Measurements from ENCODE around the gene RPS18. TPM values are rescaled to one million over a fixed set of nuclear protein-coding genes. Genes with fewer than 3 reads are reported as not detected.

Gene RPS18
- total and polyA plus RNA-seq, 9 of the 15 experiments (the other 6 are each of a cell fraction or from before 2014, with no cell fraction given) = 5,023 to 17,516 (median 8,131) TPM

DNA sequence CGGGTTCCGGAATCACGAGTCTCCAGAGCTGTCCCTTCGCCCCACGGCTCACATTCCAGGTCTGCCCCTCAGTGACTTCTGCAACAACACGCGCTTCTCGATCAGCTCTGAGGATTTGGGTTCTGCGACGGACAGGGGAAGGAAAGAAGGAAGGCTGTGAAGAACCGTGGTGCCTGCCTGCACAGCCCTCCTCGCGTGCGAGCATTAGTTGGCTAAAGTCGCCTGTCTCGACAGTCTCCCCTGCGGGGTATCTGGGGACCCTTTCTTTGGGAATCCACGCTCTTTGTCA lies 23.3 kb upstream of the RPS18 start (continued):
- TF ChIP-seq CBFA2T2 (conservative IDR thresholded peaks at IDR 0.05) = no peak
- no peak for TF ChIP-seq ZNF140 (CRISPR knock-in tag; IDR thresholded peaks at IDR 0.05)
- TF ChIP-seq JUN (IDR thresholded peaks at IDR 0.05; ENCODE audit: borderline replicate concordance, low read depth, low read length) = no peak
- TF ChIP-seq JUN (CRISPR knock-in tag; IDR thresholded peaks at IDR 0.05; ENCODE audit: borderline replicate concordance) = no peak
- TF ChIP-seq PTRF (tag; IDR thresholded peaks at IDR 0.05) = no peak
- no peak; the same call in 1 of the 2 replicates for TF ChIP-seq FOXJ2 (tag; IDR thresholded peaks at IDR 0.05)
- TF ChIP-seq, protein P1, sequence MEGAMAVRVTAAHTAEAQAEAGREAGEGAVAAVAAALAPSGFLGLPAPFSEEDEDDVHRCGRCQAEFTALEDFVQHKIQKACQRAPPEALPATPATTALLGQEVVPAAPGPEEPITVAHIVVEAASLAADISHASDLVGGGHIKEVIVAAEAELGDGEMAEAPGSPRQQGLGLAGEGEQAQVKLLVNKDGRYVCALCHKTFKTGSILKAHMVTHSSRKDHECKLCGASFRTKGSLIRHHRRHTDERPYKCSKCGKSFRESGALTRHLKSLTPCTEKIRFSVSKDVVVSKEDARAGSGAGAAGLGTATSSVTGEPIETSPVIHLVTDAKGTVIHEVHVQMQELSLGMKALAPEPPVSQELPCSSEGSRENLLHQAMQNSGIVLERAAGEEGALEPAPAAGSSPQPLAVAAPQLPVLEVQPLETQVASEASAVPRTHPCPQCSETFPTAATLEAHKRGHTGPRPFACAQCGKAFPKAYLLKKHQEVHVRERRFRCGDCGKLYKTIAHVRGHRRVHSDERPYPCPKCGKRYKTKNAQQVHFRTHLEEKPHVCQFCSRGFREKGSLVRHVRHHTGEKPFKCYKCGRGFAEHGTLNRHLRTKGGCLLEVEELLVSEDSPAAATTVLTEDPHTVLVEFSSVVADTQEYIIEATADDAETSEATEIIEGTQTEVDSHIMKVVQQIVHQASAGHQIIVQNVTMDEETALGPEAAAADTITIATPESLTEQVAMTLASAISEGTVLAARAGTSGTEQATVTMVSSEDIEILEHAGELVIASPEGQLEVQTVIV (CRISPR knock-in tag; IDR thresholded peaks at IDR 0.05; ENCODE audit: borderline replicate concordance) = no peak
- TF ChIP-seq HEY1 (CRISPR knock-in tag; IDR thresholded peaks at IDR 0.05; ENCODE audit: borderline replicate concordance) = no peak
- TF ChIP-seq ZNF696 (CRISPR knock-in tag; conservative IDR thresholded peaks at IDR 0.05) = no peak
- TF ChIP-seq ELF1 (tag; IDR thresholded peaks at IDR 0.05) = no peak
- TF ChIP-seq, protein P2, sequence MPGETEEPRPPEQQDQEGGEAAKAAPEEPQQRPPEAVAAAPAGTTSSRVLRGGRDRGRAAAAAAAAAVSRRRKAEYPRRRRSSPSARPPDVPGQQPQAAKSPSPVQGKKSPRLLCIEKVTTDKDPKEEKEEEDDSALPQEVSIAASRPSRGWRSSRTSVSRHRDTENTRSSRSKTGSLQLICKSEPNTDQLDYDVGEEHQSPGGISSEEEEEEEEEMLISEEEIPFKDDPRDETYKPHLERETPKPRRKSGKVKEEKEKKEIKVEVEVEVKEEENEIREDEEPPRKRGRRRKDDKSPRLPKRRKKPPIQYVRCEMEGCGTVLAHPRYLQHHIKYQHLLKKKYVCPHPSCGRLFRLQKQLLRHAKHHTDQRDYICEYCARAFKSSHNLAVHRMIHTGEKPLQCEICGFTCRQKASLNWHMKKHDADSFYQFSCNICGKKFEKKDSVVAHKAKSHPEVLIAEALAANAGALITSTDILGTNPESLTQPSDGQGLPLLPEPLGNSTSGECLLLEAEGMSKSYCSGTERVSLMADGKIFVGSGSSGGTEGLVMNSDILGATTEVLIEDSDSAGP (CRISPR knock-in tag; IDR thresholded peaks at IDR 0.05) = no peak
- TF ChIP-seq, protein P3, sequence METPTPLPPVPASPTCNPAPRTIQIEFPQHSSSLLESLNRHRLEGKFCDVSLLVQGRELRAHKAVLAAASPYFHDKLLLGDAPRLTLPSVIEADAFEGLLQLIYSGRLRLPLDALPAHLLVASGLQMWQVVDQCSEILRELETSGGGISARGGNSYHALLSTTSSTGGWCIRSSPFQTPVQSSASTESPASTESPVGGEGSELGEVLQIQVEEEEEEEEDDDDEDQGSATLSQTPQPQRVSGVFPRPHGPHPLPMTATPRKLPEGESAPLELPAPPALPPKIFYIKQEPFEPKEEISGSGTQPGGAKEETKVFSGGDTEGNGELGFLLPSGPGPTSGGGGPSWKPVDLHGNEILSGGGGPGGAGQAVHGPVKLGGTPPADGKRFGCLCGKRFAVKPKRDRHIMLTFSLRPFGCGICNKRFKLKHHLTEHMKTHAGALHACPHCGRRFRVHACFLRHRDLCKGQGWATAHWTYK (CRISPR knock-in tag; IDR thresholded peaks at IDR 0.05) = no peak
- TF ChIP-seq ZNF77 (CRISPR knock-in tag; IDR thresholded peaks at IDR 0.05) = no peak
- TF ChIP-seq FOXK1 (CRISPR knock-in tag; IDR thresholded peaks at IDR 0.05; ENCODE audit: borderline replicate concordance) = peak; percentile 75; the same call in 1 of the 2 replicates
- TF ChIP-seq RFX1 (IDR thresholded peaks at IDR 0.05) = no peak
- TF ChIP-seq CBX5 (IDR thresholded peaks at IDR 0.05; ENCODE audit: borderline replicate concordance, low read depth) = no peak
- no peak for TF ChIP-seq NELFE (IDR thresholded peaks at IDR 0.05; ENCODE audit: insufficient read depth, insufficient read length)
- TF ChIP-seq, protein P4, sequence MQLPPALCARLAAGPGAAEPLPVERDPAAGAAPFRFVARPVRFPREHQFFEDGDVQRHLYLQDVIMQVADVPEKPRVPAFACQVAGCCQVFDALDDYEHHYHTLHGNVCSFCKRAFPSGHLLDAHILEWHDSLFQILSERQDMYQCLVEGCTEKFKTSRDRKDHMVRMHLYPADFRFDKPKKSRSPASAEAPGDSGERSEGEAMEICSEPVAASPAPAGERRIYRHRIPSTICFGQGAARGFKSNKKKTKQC (CRISPR knock-in tag; IDR thresholded peaks at IDR 0.05) = no peak; the same call in 1 of the 2 replicates
- no peak for TF ChIP-seq ZNF408 (CRISPR knock-in tag; IDR thresholded peaks at IDR 0.05; ENCODE audit: low read depth)
- no peak for TF ChIP-seq ZNF764 (CRISPR knock-in tag; IDR thresholded peaks at IDR 0.05; ENCODE audit: low read depth)
- TF ChIP-seq DPF2 (IDR thresholded peaks at IDR 0.05) = 0 out of 2 replicates have a peak, but pooled peaks have one; percentile 40
- no peak for TF ChIP-seq ZNF12 (CRISPR knock-in tag; IDR thresholded peaks at IDR 0.05)
- TF ChIP-seq POLR2A (conservative IDR thresholded peaks at IDR 0.05) = no peak; the same call in 1 of the 2 replicates
- no peak for TF ChIP-seq ZNF431 (CRISPR knock-in tag; IDR thresholded peaks at IDR 0.05)
- TF ChIP-seq L3MBTL2 (IDR thresholded peaks at IDR 0.05) = peak; percentile 51; the same call in 1 of the 2 replicates

All from K562 (cell line).